Loucy (cell line): ENCODE measurements around the gene RAB38.

Experiments used
- CTCF ChIP-seq: fragments of 200-600 bp; sonication (generic); conservative IDR thresholded peaks from 2 replicates; pipeline ENCODE4 v1.5.1; 2014; ENCODE audit warnings: mild to moderate bottlenecking, antibody characterized with exemption, low read length
- EZH2phosphoT487 ChIP-seq: fragments of 200-600 bp; IDR thresholded peaks from 2 replicates; pipeline ENCODE4 v1.6.1; 2018; ENCODE audit warnings: antibody characterized with exemption, mild to moderate bottlenecking, moderate library complexity, borderline replicate concordance

GRCh38 chr11:88106666-88107065 lies 68.6 kb downstream of the RAB38 start:
- no peak for TF ChIP-seq CTCF
- TF ChIP-seq EZH2phosphoT487, result no peak
